GM18498 (cell line): Measurements from ENCODE around the gene CACNG8.

Source experiments
- ATAC-seq: cut with Tn5 transposase; IDR thresholded peaks from one replicate; pipeline ENCODE4 v1.9.1; 2021; ENCODE audit warnings: mild to moderate bottlenecking, moderate library complexity; ENCODE audit not compliant: unreplicated experiment

CACNG8 gene

DNA sequence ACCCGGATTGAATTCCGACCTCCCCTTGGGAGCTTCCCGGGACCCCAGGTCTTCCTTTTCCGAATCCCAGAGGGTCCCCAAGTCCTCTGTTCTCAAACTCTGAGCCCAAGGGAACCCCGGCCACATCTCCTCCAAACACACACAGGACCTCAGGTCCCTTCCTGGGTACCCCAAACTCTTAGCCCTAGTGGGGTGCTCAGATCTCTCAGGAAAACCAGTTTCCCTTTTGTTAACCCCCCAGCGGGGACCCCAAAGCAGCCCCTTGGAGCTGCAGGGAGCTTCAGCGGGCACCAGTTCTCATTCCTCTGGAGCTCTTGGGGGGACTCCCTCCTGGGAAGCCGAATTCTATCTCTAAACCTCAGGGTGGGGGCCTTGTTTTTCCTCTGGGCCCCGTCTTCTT is 29.5 kb downstream of the CACNG8 start:
- no peak for ATAC-seq

DNA sequence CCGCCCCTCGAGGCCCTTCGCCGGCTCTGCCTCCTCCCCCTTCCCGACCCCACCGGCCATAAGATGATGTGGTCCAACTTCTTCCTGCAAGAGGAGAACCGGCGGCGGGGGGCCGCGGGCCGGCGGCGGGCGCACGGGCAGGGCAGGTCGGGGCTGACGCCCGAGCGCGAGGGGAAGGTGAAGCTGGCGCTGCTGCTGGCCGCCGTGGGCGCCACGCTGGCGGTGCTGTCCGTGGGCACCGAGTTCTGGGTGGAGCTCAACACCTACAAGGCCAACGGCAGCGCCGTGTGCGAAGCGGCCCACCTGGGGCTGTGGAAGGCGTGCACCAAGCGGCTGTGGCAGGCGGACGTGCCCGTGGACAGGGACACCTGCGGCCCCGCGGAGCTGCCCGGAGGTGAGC is 30.1 kb downstream of the CACNG8 start:
- no peak for ATAC-seq

DNA sequence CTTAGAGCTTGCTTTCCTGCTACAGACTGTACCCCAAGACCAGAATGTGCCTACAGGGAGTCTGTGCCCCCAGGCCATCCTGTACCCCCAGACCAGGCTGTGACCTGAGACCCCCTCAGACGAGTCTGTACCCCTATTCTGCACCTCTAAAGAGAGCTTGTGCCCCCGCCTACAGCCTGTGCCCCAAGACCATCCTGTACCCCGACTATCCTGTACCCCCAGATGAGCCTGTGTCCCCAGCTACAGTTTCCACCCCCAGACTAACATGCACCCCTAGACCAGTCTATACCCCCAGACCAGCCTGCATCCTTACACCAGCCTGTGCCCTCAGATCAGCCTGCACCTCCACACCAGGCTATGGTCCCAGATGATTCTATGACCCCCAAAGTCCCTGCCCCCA is 30.7 kb downstream of the CACNG8 start:
- ATAC-seq, result no peak

DNA sequence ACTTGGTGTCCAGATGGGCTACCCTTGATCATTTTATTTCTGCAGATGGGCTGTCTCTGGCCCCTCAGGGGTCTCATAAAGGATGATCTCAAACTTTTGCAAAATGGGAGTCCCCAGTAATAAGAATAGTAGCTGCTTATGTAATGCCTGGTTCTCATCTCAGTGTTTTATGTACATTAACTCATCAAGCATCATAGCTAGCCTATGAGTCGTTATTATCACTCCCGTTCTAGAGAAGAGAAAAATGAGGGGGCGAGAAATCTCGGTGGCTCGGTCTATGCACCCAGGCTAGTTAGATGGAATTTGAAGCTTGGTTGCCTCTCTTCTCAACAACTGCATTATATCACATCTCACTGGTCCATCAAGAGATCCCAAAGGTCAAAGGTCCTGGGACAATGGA is 32.1 kb downstream of the CACNG8 start:
- ATAC-seq, result no peak

DNA sequence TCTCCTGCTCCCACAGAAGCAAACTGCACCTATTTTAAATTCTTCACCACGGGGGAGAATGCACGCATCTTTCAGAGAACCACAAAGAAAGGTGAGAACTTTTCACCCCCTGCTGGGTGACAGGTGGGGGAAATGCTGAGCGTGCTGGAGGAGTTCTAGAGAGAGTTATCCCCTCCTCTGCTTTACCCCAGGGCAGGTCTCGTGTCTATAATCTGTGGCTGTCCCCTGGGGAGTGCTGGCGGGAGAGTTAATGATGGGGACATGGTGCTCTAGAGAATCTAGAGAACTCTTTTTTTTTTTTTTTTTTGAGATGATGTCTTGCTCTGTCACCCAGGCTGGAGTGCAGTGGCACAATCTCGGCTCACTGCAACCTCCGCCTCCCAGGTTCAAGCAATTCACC is 35.5 kb downstream of the CACNG8 start:
- no peak for ATAC-seq

DNA sequence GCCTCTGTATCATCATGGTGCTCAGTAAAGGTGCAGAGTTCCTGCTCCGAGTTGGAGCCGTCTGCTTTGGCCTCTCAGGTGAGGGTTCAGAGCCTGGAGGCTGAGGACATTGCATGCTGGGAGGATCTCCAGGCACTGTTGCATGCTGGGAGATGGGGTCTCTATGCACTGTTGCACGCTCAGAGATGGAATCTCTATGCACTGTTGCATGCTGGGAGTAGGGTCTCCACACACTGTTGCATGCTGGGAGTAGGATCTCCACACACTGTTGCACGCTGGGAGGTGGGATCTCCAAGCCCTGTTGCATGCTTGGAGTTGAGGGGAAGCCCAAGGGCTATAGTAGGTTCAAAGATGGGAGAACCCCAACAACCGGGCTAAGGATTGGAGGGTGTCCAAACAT is 37.0 kb downstream of the CACNG8 start:
- no peak for ATAC-seq

DNA sequence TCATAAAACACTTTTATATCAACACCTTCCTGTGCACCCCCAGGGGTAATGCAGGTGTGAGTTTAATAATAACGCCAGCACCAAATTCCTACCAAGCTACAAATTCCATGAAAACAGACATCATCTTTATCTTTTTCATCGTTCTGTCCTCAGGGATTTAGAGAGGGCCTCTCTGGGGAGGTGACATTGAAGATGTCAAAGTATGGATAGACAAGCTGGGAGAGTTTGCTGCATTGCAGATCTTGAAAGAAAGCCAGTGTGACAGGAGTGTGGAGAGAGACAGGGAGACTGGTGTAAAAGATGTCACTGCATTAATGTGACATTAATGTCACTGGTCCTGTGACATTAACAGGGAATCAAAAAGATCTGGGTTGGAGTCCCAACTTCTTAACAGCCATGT is 38.8 kb downstream of the CACNG8 start:
- no peak for ATAC-seq

DNA sequence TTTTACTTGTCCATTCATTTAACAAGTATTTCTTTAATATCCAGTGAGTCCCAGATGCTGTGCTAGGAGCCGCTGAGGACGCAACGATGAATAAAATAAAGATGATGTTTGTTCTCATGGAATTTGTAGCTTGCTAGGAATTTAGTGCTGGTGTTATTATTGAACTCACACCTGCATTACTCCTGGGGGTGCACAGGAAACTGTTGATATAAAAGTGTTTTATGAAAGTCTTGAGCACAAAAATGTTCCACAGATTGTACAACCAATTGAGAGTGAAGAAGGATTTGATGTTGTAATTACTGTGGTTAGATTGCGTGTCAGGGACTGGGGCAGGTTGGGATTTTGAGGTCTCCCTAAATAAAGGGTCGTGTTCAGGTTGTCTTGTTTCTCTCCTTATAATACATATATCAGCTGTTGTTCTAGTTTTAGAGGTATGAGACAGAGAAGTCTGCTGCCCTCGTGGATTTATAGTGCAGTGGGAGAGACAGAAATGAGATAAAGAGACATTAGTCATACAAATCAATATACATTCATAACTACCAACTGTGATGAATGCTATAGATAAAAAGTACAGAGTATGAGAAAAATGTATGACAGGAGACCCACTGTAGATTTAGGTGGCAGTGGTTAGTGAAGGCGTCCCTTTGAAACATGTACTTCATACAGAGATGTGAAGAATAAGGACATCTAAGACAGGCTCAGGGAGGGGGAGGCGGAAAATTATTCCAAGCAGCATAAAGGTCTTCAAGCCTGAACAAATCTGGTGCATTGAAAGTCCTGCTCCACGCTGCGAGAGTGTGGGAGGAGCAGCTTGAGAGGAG is 40.0 kb downstream of the CACNG8 start:
- ATAC-seq, result no peak

DNA sequence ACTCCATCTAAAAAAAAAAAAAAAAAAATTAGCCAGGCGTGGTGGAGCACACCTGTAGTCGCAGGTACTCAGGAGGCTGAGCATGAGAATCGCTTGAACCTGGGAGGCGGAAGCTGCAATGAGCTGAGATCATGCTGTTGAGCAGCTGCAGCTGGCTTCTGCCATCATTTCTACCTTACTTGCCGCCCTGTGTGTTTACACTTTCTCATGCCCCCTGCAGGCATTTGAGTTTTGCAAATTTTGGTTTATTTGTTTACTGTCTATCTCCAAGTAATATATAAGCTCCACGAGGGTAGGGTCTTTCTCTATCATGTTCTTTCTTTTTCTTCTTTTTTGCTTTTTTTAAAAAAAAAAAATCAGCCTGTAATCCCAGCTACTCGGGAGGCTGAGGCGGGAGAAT is 46.7 kb downstream of the CACNG8 start:
- no peak for ATAC-seq

DNA sequence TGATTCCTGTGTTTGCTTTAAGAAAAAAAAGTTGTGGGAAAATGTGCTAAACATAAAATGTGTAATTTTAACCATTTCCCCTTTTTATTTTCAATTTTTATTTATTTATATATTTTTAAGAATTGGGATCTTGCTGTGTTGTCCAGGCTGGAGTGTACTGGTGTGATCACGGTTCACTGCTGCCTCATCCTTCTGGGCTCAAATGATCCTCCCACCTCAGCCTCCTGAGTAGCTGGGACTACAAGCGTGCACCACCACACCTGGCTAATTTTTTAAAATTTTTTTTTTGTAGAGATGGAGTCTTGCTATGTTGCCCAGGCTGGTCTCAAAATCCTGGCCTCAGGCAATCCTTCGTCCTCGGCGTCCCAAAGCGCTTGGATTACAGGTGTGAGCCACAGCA is 47.7 kb downstream of the CACNG8 start:
- ATAC-seq, result no peak

DNA sequence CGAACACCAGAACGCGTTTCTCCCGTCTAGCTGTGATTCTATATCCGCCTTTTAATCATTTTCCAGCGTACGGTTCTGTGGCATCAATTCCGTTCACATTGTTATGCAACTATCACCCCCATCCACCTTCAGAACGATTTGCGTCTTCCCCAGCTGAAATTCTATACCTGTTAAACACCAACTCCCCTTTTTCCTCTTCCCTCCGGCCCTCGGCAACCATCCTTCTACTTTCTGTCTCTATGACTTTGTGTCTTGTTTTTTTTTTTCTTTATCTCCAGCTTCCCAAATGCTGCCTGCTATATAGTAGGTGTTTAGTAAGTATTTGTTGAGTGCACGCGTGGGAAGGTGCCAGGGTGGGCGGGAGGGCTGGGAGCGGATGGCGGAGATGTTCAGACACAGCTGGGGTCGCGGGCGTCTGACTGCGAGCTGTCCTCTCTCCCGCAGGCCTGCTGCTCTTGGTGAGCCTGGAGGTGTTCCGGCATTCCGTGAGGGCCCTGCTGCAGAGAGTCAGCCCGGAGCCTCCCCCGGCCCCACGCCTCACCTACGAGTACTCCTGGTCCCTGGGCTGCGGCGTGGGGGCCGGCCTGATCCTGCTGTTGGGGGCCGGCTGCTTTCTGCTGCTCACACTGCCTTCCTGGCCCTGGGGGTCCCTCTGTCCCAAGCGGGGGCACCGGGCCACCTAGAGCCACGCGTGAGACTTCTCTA is 48.9 kb downstream of the CACNG8 start:
- no peak for ATAC-seq

DNA sequence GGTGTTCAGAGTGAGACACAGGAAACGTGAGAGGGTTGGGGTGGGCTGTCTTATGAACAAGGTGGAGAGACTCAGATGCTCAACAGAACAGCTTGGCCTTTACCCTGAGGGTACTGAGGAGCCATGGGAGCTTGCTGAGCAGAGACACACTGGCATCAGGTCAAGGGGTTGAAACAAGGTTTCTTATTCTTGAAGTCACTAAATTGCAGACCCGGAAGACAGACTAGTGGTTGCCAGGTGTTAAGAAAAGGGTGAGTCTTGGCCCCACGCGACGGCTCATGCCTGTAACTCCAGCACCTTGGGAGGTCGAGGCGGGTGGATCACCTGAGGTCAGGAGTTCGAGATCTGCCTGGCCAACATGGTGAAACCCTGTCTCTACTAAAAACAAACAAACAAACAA is 51.1 kb downstream of the CACNG8 start:
- ATAC-seq, result no peak

DNA sequence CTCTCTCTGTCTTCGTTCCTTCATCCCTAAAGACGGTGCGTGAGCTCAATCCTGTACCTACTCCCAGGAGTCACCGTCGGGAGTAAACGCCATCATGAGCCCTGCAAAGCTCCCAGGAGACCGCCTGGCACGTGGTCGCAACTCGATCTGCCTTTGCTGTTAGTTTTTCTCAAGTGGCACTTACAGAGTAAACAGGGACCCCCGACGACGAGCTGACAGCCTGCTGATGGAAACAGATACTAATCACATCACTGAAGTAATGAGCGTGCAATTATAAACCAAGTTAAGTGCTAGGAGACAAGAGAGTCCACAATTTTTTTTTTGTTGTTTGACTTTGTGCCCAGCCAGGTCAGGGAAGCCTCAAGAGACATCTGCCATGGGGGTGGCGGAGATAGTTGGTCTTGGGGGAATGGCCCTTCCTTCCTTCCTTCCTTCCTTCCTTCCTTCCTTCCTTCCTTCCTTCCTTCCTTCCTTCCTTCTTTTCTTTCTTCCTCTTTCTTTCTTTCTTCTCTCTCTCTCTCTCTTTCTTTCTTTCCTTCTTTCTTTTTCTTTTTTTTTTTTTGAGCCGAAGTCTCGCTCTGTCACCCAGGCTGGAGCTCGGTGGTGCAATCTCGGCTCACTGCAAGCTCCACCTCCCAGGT is 52.3 kb downstream of the CACNG8 start:
- no peak for ATAC-seq

DNA sequence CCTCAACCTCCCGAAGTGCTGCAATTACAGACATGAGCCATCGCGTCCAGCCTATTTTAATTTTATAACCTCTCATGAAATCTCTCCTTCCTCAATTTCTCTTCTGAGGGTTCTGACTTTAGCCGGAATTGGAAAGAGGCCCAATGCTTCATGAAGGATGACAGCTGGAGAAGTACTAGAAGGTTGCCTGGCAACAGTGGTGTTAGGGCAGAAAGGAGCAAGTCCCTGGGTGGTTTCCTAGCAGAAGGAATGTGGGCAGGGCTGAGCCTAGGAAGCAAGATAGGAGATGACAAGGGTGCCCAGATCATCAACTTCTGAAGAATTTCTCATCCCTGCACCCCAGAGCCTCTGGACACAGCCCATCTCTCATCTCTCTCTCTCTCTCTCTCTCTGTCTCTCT is 54.5 kb downstream of the CACNG8 start:
- ATAC-seq, result no peak

DNA sequence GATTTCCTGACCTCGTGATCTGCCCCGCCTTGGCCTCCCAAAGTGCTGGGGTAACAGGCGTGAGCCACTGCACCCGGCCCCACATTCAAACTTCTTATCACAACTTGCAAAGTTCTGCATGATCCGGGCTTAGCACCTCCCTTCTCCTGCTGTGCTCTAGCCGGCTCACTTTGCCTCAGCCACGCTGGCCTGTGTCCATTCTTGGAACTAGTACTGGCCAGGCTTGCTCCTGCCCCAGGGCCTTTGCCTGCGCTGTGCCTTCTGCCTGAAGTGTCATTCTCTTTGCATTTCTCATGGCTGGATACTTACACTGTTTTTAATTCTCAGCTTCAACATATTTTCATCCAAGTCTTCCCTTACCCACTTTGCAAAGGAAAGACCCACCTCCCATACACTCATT is 58.6 kb downstream of the CACNG8 start:
- ATAC-seq, result no peak

DNA sequence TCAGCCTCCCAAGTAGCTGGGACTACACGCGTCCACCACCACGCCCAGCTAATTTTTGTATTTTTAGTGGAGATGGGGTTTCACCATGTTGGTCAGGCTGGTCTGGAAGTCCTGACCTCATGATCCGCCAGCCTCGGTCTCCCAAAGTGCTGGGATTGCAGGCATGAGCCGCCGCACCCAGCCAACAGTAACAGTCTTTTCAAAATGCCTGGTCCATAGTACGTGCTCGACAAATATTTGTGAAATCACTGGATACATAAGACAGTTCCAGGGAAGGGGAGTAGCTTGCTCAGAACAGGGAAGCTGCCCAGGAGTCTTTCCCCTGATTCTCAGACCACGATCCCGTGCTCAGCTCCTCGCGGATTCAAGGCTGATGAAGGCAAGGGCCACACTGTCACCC is 59.2 kb downstream of the CACNG8 start:
- no peak for ATAC-seq

DNA sequence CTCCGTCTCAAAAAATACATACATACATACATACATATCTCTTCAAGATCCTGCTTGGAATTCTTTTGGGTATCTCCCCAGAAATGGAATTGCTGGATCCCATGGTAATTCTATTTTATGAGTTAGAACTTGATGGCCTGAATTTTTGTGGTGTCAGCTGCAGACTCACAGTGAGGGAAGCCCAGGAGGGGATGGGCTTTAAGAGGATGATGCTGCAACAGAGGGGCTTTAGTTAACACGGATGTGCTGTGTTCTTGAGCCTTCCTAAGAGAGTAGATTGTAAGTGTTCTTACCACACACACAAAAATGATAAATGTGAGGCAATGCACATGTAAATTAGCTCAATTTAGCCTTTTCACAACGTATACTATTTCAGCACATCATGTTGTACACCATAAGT is 60.5 kb downstream of the CACNG8 start:
- no peak for ATAC-seq

DNA sequence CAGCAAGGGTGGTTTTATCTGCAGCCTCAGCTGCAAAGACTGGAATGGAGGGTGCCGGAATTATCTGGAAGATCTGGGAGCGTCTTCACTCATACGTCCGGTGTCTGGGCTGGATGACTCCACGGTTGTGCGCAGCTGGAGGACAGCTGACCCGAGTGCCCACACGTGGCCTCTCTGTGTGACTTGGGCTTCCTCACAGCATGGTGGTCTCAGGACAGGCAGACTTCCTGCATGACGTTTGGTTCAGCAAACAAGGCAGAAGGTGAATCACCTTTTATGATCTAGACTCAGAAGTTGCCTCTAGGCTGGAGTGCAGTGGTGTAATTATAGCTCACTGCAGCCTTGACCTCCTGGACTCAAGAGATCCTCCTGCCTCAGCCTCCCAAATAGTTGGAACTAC is 61.9 kb downstream of the CACNG8 start:
- ATAC-seq, result no peak

DNA sequence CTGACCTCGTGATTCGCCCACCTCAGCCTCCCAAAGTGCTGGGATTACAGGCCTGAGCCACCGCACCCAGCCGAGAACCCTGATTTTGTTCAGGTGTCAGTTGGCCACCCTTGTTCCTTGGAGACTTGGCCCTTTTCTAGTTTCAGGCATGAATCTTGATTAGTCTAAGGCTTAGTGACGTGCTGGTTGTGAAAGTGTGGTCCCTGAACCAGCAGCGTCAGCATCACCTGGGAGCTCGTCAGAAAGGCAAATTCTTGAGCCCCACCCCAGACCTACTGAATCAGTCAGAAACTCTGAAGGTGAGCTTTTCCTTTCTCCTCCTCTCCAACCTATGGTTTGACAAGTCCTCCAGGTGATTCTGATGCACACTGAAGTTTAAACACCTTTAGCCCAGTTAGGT is 63.9 kb downstream of the CACNG8 start:
- no peak for ATAC-seq

DNA sequence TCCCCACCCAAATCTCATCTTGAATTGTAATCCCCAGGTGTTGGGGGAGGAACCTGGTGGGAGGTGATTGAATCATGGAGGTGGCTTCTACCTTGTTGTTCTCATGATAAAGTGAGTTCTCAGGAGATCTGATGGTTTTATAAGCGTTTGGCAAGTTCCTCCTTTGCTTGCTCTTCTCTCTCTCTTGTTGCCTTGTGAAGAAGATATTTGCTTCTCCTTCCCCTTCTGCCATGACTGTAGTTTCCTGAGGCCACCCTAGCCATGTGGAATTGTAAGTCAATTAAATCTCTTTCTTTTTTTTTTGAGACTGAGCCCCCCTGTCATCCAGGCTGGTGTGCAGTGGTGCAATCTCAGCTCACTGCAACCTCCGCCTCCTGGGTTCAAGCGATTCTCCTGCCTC is 66.6 kb downstream of the CACNG8 start:
- no peak for ATAC-seq

DNA sequence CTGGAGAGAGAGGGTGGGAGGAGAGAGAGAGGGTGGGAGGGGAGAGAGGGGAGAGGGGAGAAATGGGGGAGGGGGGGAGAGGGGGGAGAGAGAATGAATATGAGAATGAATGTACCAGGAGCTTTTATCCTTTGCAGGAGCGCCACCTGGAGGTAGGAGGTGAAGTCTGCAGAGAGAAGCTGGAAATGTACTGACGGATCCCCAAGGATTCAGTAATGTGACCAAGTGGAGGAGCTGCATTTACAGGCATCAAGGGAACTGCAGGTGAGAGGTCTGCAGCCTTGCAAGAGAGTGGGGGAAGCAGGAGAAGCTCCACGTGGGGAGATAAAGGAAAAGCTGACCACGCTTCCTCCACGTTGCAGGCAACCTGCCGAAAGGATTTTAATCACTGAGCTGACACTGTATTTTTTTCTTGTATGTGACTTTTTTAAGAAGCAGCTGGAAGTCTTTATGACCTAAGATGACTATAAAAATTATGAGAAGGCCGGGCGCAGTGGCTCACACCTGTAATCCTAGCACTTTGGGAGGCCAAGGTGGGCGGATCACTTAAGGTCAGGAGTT is 67.3 kb downstream of the CACNG8 start:
- ATAC-seq, result no peak
